Tibial nerve (tissue), 3 donors: ENCODE results near the gene CD79A.

Experiments used
- CTCF ChIP-seq, 5 experiments: fragments of 200-600 bp in 3 of 5; fragments of 450-650 bp in 2 of 5; sonication (generic) in 3 of 5; IDR thresholded peaks; one replicate each; pipeline ENCODE4 v1.5.1; 2016 to 2019; ENCODE audit warnings: antibody characterized with exemption in 5 of 5, mild to moderate bottlenecking in 3 of 5, moderate library complexity in 2 of 5
- POLR2A ChIP-seq, 2 donors: fragments of 450-650 bp; IDR thresholded peaks; one replicate each; pipeline ENCODE4 v1.6.1; 2017; ENCODE audit warnings: antibody characterized with exemption in 2 of 2, mild to moderate bottlenecking in 2 of 2, moderate library complexity in 2 of 2

- TF ChIP-seq CTCF (IDR thresholded peaks at IDR 0.05) (no peak), POLR2A (IDR thresholded peaks at IDR 0.05) (no peak)
These were observed 8.7 kb upstream of the CD79A start for GRCh38 chr19:41868120-41868988.
